Amygdala (tissue), 56 donors: ENCODE results near the gene ZNF648.
"Not testable (repeated sequence)": the region's sequence is repeated elsewhere in the genome, so short reads cannot be mapped to it uniquely, and the experiment has no call there.

Experiments
- DNase-seq, 56 donors: peaks; one replicate each; lab custom pipeline; 2025; lab: John Stamatoyannopoulos, UW

The ZNF648 gene

GRCh38 chr1:182035097-182035770 is 26.3 kb downstream of the ZNF648 start:
- DNase-seq, result no peak

GRCh38 chr1:182032251-182032650 is 29.3 kb downstream of the ZNF648 start:
- no peak for DNase-seq

- peak; percentile 56 to 98 (median 93) for DNase-seq
These were observed 31.9 kb downstream of the ZNF648 start for GRCh38 chr1:182029379-182030331.

- no peak for DNase-seq
These were observed 32.5 kb downstream of the ZNF648 start for GRCh38 chr1:182029002-182029378.

- no peak for DNase-seq
These were observed 46.2 kb downstream of the ZNF648 start for GRCh38 chr1:182015360-182015759.

GRCh38 chr1:182010800-182011370 is 50.6 kb downstream of the ZNF648 start:
- not testable (repeated sequence) for DNase-seq

GRCh38 chr1:182005398-182005797 is 56.1 kb downstream of the ZNF648 start:
- not testable (repeated sequence) for DNase-seq

GRCh38 chr1:182004601-182005000 is 56.9 kb downstream of the ZNF648 start:
- DNase-seq, result no peak
